HG02943 (cell line): ENCODE data around the gene ADORA2B.
"Not testable (repeated sequence)": the region's sequence is repeated elsewhere in the genome, so short reads cannot be mapped to it uniquely, and the experiment has no call there.

ENCODE experiments used
- ATAC-seq: cut with Tn5 transposase; IDR thresholded peaks from one replicate; pipeline ENCODE4 v1.9.1; 2021; ENCODE audit warnings: mild to moderate bottlenecking, low read depth, moderate library complexity; ENCODE audit not compliant: unreplicated experiment

The ADORA2B gene

DNA sequence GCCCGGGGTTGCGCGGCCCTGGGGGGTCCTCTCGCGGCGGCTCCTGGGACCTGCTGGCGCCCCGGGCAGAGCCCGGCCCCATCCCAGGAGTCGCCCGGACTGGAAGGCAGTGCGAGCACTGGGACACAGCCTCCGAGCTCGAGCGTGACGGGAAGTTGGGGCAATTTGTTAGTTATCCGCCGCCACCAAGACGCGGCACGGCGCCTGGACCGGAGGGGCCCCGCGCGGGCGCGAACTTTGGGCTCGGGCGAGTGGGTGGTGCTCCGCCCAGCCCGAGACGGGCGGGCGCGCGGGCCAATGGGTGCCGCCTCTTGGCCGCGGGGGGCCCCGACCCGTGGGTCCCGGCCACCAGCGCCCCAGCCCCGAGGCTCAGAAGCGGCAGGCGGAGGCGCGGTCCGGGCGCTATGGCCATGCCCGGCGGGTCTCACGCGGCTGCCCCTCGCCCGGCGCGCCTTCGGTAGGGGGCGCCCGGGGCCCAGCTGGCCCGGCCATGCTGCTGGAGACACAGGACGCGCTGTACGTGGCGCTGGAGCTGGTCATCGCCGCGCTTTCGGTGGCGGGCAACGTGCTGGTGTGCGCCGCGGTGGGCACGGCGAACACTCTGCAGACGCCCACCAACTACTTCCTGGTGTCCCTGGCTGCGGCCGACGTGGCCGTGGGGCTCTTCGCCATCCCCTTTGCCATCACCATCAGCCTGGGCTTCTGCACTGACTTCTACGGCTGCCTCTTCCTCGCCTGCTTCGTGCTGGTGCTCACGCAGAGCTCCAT lies at the start of gene ADORA2B:
TSS of gene ADORA2B (plus strand) at position 372 of the 768 bp plus-strand sequence. CDS start at position 491, 119 bp downstream.
- peak; percentile 56 for ATAC-seq

DNA sequence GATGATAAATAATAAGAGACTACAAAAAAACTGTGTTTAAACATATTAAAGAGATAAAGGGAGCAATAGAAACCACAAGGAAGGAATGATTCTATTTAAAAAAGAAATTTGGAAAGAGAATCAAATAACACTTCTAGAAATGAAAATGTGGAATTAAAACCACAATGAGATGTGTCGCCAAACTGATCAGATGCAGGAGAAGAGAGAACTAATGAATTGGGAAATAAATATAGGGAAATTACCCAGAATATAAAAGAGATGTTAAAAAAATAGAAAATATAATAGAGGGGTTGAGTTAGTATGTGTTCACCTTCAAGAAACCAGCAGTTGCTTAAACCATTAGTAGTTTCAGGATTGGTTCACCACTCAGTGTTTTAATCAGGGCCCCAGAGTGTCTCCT lies 48.7 kb upstream of the ADORA2B start:
- no peak for ATAC-seq

DNA sequence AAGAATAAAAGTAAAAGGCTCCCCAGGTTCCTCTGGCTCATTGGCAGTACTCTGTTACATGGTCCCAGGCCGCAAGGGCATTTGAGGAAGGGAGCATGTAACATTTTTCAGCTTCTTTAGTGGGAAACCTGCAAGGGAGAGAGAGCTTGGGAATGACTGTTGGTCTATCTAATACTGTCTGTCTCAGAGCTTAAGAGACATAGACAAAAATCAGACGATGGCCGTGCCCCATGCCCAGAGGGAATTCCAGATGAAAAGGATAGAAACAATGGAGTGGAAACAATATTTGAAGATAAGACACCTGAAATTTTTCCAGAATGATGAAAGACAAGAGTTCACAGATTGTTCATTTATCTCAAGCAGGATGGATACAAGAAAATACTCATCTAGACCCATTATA lies 48.1 kb upstream of the ADORA2B start:
- no peak for ATAC-seq

GRCh38 chr17:15899596-15899995 lies 45.3 kb upstream of the ADORA2B start:
- not testable (repeated sequence) for ATAC-seq

DNA sequence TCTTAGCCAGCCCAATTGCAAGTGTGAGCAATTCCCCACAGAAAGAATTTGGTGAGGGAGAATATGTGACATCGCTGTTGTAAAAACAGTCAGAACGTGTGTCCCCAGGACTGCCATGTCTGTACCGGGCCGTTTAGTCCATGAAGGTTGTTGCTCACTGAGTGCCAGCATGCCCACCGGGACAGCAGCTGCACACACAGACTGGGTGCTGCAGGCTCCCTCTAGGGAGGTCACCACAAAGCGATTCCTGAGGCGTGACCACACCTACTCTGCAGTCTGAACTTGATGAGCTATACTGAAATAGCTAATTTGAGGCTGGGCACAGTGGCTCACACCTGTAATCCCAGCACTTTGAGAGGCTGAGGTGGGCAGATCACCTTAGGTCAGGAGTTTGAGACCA lies 44.1 kb upstream of the ADORA2B start:
- no peak for ATAC-seq

DNA sequence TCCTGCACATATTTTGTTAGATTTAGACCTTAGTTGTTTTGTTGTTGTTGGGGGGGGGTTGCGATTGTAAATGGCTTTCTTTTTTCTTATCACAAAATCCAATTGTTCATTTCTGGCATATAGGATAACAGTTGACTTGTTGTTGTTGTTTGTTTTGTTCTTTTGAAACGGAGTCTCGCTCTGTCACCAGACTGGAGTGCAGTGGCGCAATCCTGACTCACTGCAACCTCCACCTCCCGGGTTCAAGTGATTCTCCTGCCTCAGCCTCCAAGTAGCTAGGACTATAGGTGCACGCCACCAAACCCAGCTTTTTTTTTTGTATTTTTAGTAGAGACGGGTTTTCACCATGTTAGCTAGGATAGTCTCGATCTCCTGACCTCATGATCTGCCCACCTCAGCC lies 39.7 kb upstream of the ADORA2B start:
- not testable (repeated sequence) for ATAC-seq

DNA sequence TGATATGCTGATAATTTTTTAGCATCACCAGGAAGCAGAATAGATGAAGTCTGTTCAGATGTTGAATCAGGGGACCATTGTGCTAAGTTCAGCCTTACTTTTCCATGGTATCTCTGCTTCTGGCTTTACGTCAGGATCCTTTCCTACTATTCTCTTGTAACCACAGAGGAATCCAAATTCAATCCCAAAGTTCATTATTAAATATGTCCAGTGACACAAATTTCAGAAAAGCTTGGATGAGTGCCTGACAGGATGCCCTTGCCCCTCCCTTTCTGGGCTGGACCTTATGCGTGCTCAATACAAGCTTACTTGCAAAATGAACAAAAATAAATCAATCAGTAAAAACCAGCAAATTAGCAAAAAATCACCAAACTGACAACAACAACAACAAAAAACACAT lies 37.6 kb upstream of the ADORA2B start:
- ATAC-seq = no peak

DNA sequence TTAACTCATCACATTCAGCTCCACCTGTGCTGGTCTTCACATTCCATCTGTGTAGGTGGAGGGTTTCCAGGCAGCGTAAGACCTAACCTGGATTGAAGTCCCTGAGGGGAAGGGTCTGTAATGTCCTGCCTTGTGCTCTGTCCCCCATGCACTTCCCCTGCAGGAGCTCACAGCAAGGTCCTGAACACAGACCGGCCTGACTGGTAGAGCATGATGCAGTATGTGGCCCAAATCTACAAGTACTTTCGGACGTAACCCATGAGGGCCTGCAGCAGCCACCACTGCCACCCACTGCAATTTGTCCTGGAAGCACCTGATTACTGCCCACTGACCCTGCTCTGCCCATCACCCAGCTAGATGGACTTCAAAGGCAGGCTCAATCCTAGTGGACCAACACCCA lies 36.6 kb upstream of the ADORA2B start:
- ATAC-seq = no peak

GRCh38 chr17:15909481-15909991 lies 35.4 kb upstream of the ADORA2B start:
- ATAC-seq = no peak

DNA sequence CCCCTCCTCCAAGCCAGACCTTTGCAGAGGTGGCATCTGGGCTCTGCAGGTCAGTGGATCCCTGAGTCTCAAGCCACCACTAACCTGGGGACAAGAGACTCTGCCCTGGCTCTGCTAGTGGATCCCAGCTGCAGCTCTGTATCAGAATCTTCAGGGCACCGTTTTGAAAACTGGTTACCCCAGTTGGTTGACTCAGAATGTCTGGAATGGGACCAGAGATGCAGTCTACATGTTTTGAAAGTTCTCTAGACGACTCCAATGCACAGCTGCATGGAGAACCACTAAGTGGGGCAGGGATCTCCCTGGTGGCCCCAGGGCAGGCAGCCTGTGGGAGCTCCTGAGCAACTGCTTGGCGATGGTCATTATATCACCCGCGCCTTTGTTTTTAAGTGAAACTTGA lies 34.1 kb upstream of the ADORA2B start:
- no peak for ATAC-seq

- not testable (repeated sequence) for ATAC-seq
These were observed 33.2 kb upstream of the ADORA2B start for GRCh38 chr17:15911701-15912100.

- no peak for ATAC-seq
These were observed 32.4 kb upstream of the ADORA2B start for GRCh38 chr17:15912416-15912955.

GRCh38 chr17:15913826-15914225 lies 31.1 kb upstream of the ADORA2B start:
- ATAC-seq = no peak

GRCh38 chr17:15914400-15915170 lies 30.3 kb upstream of the ADORA2B start:
- ATAC-seq = no peak

- no peak for ATAC-seq
These were observed 29.0 kb upstream of the ADORA2B start for GRCh38 chr17:15915961-15916360.

- ATAC-seq = no peak
These were observed 27.9 kb upstream of the ADORA2B start for GRCh38 chr17:15917021-15917437.

DNA sequence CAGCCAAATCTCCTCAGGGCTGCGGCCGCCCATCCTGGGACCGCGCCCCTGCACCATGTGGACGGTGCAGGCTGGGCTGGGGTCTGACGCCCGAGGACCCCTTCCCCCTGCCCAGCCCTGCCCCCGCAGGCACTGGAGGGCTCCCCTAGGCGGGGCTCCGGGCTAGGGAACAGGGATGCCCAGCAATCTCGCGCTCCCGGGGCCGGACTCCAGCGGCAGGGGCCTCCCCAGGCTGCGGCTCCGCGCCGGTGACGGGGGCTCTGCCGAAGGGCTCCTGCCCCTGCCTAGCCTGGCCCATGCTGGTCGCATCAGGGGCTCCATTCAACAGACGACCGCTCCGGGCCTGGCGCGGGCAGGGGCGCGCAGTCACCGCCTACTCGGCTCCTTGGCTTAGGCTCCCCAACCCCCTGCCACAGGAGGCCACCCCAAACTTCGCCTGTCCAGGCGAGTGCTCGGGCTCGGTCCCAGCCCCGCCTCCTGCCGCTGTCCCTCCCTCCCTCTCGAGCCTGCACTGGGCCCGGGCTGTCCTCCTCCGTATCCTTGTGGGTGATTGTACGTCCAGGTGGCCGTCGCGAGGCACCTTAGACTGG lies 27.4 kb upstream of the ADORA2B start:
- ATAC-seq = no peak

DNA sequence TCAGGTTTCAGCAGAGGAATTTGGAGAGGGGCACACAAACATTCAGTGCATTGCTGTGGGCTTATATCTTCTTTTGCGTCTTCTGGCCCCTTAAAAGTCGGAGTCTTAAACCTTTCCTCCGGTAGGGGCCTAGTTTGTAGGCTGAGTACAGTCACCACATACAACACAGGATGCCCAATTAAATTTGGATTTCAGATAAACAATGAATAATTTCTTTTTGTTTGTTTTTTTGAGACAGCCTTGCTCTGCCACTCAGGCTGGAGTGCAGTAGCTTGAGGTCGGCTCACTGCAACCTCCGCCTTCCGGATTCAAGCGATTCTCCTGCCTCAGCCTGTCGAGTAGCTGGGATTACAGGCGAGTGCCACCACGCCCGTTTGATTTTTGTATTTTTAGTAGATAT lies 26.7 kb upstream of the ADORA2B start:
- ATAC-seq = no peak

DNA sequence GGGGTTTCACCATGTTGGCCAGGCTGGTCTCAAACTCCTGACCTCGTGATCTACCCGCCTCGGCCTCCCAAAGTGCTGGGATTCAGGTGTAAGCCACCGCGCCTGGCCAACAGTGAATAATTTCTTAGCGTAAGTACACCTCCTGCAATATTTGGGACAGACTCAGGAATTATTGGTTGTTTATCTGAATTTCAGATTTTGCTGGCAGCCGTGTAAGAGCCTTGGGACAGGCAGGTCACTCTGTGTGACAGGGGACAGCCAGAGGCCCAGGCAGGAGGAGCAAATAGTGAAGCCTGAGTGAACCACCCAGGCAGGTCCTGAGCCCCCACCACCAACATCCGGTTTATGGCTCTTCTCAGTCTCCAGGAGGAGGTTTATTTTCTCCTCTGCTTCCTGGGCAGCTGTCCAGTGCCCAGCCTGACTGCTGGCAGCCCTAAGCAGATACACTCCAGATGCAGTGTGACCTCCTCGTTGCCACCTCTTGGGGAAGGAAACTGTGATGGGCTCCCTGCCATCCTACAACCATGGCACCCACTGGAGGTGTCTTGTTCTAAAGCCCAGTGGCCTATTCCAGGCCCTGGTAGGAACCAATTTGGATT lies 26.2 kb upstream of the ADORA2B start:
- no peak for ATAC-seq

GRCh38 chr17:15919466-15919865 lies 25.5 kb upstream of the ADORA2B start:
- ATAC-seq = no peak
